ENCODE data around the gene RPS15A. TPM values are rescaled to one million over a fixed set of nuclear protein-coding genes. Genes with fewer than 3 reads are reported as not detected.

RPS15A gene
- polyA plus RNA-seq (2013, experiment 1 of 2) = 1,849 TPM
- polyA plus RNA-seq (2013, experiment 2 of 2) = 1,867 TPM

GRCh38 chr16:18789850-18790706 lies at the start of gene RPS15A:
TSS of gene RPS15A (minus strand) at chr16:18790334. CDS start at chr16:18789113, 1,221 bp downstream.
- peak within 1 kb of the TSS; percentile 89 for H3K27ac ChIP-seq (ENCODE audit: low read depth, low read length)
- 5% methylated on average over 60 of the region's 60 CpGs for WGBS
- peaks cover 13% of the 10 kb centered on the region; the same call in 1 of the 2 replicates for H3K4me1 ChIP-seq (ENCODE audit: insufficient read depth, low read length)
- no peaks in the 10 kb centered on the region for H3K9me3 ChIP-seq (ENCODE audit: insufficient read depth, low read depth, low read length)
- H3K9ac ChIP-seq (ENCODE audit: low read depth, low read length) = peak within 1 kb of the TSS; percentile 99
- H3K4me3 ChIP-seq (ENCODE audit: low read length) = peak within 1 kb of the TSS; percentile 97
- H3K27me3 ChIP-seq (ENCODE audit: insufficient read depth, low read length) = no peaks in the 10 kb centered on the region
- peaks cover 85% of the 10 kb centered on the region for H3K36me3 ChIP-seq (ENCODE audit: insufficient read depth, low read length)

- Histone ChIP-seq H3K9me3 (ENCODE audit: insufficient read depth, low read depth, low read length) (no peaks in the 10 kb centered on the region), H3K36me3 (ENCODE audit: insufficient read depth, low read length) (peaks cover 98% of the 10 kb centered on the region), H3K4me1 (ENCODE audit: insufficient read depth, low read length) (no peaks in the 10 kb centered on the region), H3K27me3 (ENCODE audit: insufficient read depth, low read length) (no peaks in the 10 kb centered on the region), H3K4me3 (ENCODE audit: low read length) (no peak overlapping the region), H3K27ac (ENCODE audit: low read depth, low read length) (no peak overlapping the region), H3K9ac (ENCODE audit: low read depth, low read length) (no peak overlapping the region)
- 88% methylated on average over 5 of the region's 6 CpGs for WGBS
Measured at GRCh38 chr16:18839555-18839954, 49.4 kb upstream of the RPS15A start.

- Histone ChIP-seq H3K9me3 (ENCODE audit: insufficient read depth, low read depth, low read length) (no peaks in the 10 kb centered on the region), H3K9ac (ENCODE audit: low read depth, low read length) (no peak overlapping the region), H3K4me3 (ENCODE audit: low read length) (no peak overlapping the region), H3K4me1 (ENCODE audit: insufficient read depth, low read length) (no peaks in the 10 kb centered on the region), H3K27ac (ENCODE audit: low read depth, low read length) (no peak overlapping the region), H3K36me3 (ENCODE audit: insufficient read depth, low read length) (peaks cover 100% of the 10 kb centered on the region), H3K27me3 (ENCODE audit: insufficient read depth, low read length) (no peaks in the 10 kb centered on the region)
Measured at GRCh38 chr16:18836702-18837101, 46.6 kb upstream of the RPS15A start.

- H3K4me1 ChIP-seq (ENCODE audit: insufficient read depth, low read length) = no peaks in the 10 kb centered on the region
- no peak overlapping the region for H3K9ac ChIP-seq (ENCODE audit: low read depth, low read length)
- H3K36me3 ChIP-seq (ENCODE audit: insufficient read depth, low read length) = peaks cover 100% of the 10 kb centered on the region
- no peak overlapping the region for H3K4me3 ChIP-seq (ENCODE audit: low read length)
- no peak overlapping the region for H3K27ac ChIP-seq (ENCODE audit: low read depth, low read length)
- WGBS = 95% methylated on average over 4 of the region's 4 CpGs
- no peaks in the 10 kb centered on the region for H3K9me3 ChIP-seq (ENCODE audit: insufficient read depth, low read depth, low read length)
- H3K27me3 ChIP-seq (ENCODE audit: insufficient read depth, low read length) = no peaks in the 10 kb centered on the region
Measured at GRCh38 chr16:18834864-18835263, 44.7 kb upstream of the RPS15A start.

- 93% methylated on average over 9 of the region's 9 CpGs for WGBS
- no peaks in the 10 kb centered on the region for H3K4me1 ChIP-seq (ENCODE audit: insufficient read depth, low read length)
- no peak overlapping the region for H3K9ac ChIP-seq (ENCODE audit: low read depth, low read length)
- peaks cover 100% of the 10 kb centered on the region for H3K36me3 ChIP-seq (ENCODE audit: insufficient read depth, low read length)
- no peak overlapping the region for H3K27ac ChIP-seq (ENCODE audit: low read depth, low read length)
- no peaks in the 10 kb centered on the region for H3K9me3 ChIP-seq (ENCODE audit: insufficient read depth, low read depth, low read length)
- no peaks in the 10 kb centered on the region for H3K27me3 ChIP-seq (ENCODE audit: insufficient read depth, low read length)
- no peak overlapping the region for H3K4me3 ChIP-seq (ENCODE audit: low read length)
Measured at GRCh38 chr16:18833707-18834505, 43.8 kb upstream of the RPS15A start.

- Histone ChIP-seq H3K4me3 (ENCODE audit: low read length) (no peak overlapping the region), H3K27me3 (ENCODE audit: insufficient read depth, low read length) (no peaks in the 10 kb centered on the region), H3K9me3 (ENCODE audit: insufficient read depth, low read depth, low read length) (no peaks in the 10 kb centered on the region), H3K27ac (ENCODE audit: low read depth, low read length) (no peak overlapping the region), H3K36me3 (ENCODE audit: insufficient read depth, low read length) (peaks cover 100% of the 10 kb centered on the region), H3K9ac (ENCODE audit: low read depth, low read length) (no peak overlapping the region), H3K4me1 (ENCODE audit: insufficient read depth, low read length) (no peaks in the 10 kb centered on the region)
- WGBS = 96% methylated on average over 7 of the region's 8 CpGs
Measured at GRCh38 chr16:18832613-18833012, 42.5 kb upstream of the RPS15A start.

- H3K36me3 ChIP-seq (ENCODE audit: insufficient read depth, low read length) = peaks cover 97% of the 10 kb centered on the region
- no peaks in the 10 kb centered on the region for H3K9me3 ChIP-seq (ENCODE audit: insufficient read depth, low read depth, low read length)
- no peak overlapping the region for H3K9ac ChIP-seq (ENCODE audit: low read depth, low read length)
- no peak overlapping the region for H3K4me3 ChIP-seq (ENCODE audit: low read length)
- H3K27me3 ChIP-seq (ENCODE audit: insufficient read depth, low read length) = no peaks in the 10 kb centered on the region
- H3K4me1 ChIP-seq (ENCODE audit: insufficient read depth, low read length) = no peaks in the 10 kb centered on the region
- no peak overlapping the region for H3K27ac ChIP-seq (ENCODE audit: low read depth, low read length)
- WGBS = 94% methylated on average over 2 of the region's 2 CpGs
Measured at GRCh38 chr16:18832006-18832405, 41.9 kb upstream of the RPS15A start.

GRCh38 chr16:18829251-18829650 lies 39.1 kb upstream of the RPS15A start:
- Histone ChIP-seq H3K9ac (ENCODE audit: low read depth, low read length) (no peak overlapping the region), H3K4me3 (ENCODE audit: low read length) (no peak overlapping the region), H3K9me3 (ENCODE audit: insufficient read depth, low read depth, low read length) (no peaks in the 10 kb centered on the region), H3K36me3 (ENCODE audit: insufficient read depth, low read length) (peaks cover 71% of the 10 kb centered on the region), H3K4me1 (ENCODE audit: insufficient read depth, low read length) (no peaks in the 10 kb centered on the region), H3K27ac (ENCODE audit: low read depth, low read length) (no peak overlapping the region), H3K27me3 (ENCODE audit: insufficient read depth, low read length) (no peaks in the 10 kb centered on the region)
- WGBS = 95% methylated on average over 6 of the region's 6 CpGs

GRCh38 chr16:18827890-18828289 lies 37.8 kb upstream of the RPS15A start:
- H3K36me3 ChIP-seq (ENCODE audit: insufficient read depth, low read length) = peaks cover 58% of the 10 kb centered on the region

GRCh38 chr16:18816286-18816685 lies 26.2 kb upstream of the RPS15A start:
- peaks cover 89% of the 10 kb centered on the region for H3K36me3 ChIP-seq (ENCODE audit: insufficient read depth, low read length)
- no peaks in the 10 kb centered on the region for H3K27me3 ChIP-seq (ENCODE audit: insufficient read depth, low read length)
- WGBS = 94% methylated on average over 3 of the region's 3 CpGs
- no peak overlapping the region for H3K9ac ChIP-seq (ENCODE audit: low read depth, low read length)
- no peaks in the 10 kb centered on the region for H3K9me3 ChIP-seq (ENCODE audit: insufficient read depth, low read depth, low read length)
- H3K27ac ChIP-seq (ENCODE audit: low read depth, low read length) = no peak overlapping the region
- H3K4me3 ChIP-seq (ENCODE audit: low read length) = no peak overlapping the region
- H3K4me1 ChIP-seq (ENCODE audit: insufficient read depth, low read length) = no peaks in the 10 kb centered on the region

More at GRCh38 chr16:18827890-18828289, 37.8 kb upstream of the RPS15A start:
- 83% methylated on average over 4 of the region's 4 CpGs for WGBS
- H3K4me3 ChIP-seq (ENCODE audit: low read length) = no peak overlapping the region
- H3K9ac ChIP-seq (ENCODE audit: low read depth, low read length) = no peak overlapping the region
- H3K9me3 ChIP-seq (ENCODE audit: insufficient read depth, low read depth, low read length) = no peaks in the 10 kb centered on the region
- no peaks in the 10 kb centered on the region for H3K27me3 ChIP-seq (ENCODE audit: insufficient read depth, low read length)
- H3K27ac ChIP-seq (ENCODE audit: low read depth, low read length) = no peak overlapping the region
- no peaks in the 10 kb centered on the region for H3K4me1 ChIP-seq (ENCODE audit: insufficient read depth, low read length)

GRCh38 chr16:18811925-18812324 lies 21.8 kb upstream of the RPS15A start:
- Histone ChIP-seq H3K27me3 (ENCODE audit: insufficient read depth, low read length) (no peaks in the 10 kb centered on the region), H3K36me3 (ENCODE audit: insufficient read depth, low read length) (peaks cover 90% of the 10 kb centered on the region), H3K27ac (ENCODE audit: low read depth, low read length) (no peak overlapping the region), H3K4me3 (ENCODE audit: low read length) (no peak overlapping the region), H3K4me1 (ENCODE audit: insufficient read depth, low read length) (peaks cover under 1% of the 10 kb centered on the region; the same call in 1 of the 2 replicates), H3K9ac (ENCODE audit: low read depth, low read length) (no peak overlapping the region), H3K9me3 (ENCODE audit: insufficient read depth, low read depth, low read length) (no peaks in the 10 kb centered on the region)
- WGBS = 95% methylated on average over 2 of the region's 3 CpGs
